ENCODE results near the gene IP6K1.

IP6K1 gene

DNA sequence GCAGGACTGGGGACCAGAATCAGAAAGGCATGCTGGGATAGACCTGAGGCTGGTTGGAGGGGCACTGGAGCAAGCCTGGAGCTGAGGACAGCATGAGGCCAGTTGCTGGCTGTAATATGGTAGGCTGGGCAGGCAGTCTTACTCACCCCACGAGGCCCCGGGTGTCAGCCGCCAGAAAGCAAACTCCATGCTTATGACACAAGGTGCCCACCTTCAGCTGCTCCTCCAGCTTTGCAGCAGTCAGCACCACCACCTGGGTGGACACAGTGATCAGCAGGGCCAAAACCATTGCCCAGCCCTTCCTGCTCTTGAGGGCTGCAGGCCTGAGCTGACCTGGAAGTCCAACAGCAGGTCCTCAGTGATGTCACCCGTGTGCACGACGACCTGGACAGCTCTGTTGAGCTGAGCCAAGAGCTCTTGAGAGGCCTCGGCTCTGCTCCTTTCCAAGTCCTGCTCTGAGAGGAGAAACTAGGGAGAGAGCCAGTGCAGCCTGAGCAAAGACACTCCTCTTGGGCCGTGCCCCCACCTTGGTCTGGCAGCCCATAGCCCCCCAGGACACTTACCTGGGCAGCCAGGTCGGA is 26.7 kb upstream of the IP6K1 start:
- no peaks in the 10 kb centered on the region for H3K9me3 ChIP-seq (ENCODE audit: severe bottlenecking)
- no peaks in the 10 kb centered on the region for H3K27me3 ChIP-seq (ENCODE audit: insufficient read depth, poor library complexity, severe bottlenecking)
- H3K27ac ChIP-seq (ENCODE audit: poor library complexity, severe bottlenecking) = no peak overlapping the region
- TF ChIP-seq, protein P1, sequence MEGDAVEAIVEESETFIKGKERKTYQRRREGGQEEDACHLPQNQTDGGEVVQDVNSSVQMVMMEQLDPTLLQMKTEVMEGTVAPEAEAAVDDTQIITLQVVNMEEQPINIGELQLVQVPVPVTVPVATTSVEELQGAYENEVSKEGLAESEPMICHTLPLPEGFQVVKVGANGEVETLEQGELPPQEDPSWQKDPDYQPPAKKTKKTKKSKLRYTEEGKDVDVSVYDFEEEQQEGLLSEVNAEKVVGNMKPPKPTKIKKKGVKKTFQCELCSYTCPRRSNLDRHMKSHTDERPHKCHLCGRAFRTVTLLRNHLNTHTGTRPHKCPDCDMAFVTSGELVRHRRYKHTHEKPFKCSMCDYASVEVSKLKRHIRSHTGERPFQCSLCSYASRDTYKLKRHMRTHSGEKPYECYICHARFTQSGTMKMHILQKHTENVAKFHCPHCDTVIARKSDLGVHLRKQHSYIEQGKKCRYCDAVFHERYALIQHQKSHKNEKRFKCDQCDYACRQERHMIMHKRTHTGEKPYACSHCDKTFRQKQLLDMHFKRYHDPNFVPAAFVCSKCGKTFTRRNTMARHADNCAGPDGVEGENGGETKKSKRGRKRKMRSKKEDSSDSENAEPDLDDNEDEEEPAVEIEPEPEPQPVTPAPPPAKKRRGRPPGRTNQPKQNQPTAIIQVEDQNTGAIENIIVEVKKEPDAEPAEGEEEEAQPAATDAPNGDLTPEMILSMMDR (IDR thresholded peaks at IDR 0.05; ENCODE audit: poor library complexity, severe bottlenecking) = no peak
- no peaks in the 10 kb centered on the region for H3K36me3 ChIP-seq (ENCODE audit: low read depth)
- DNase-seq (ENCODE audit: low spot score) (no peak), ATAC-seq (ENCODE audit: low read depth) (no peak; the same call in 2 of the 3 replicates)
- H3K4me3 ChIP-seq (ENCODE audit: severe bottlenecking) = no peak overlapping the region
- H3K4me1 ChIP-seq (ENCODE audit: insufficient read depth, poor library complexity, severe bottlenecking) = no peaks in the 10 kb centered on the region

DNA sequence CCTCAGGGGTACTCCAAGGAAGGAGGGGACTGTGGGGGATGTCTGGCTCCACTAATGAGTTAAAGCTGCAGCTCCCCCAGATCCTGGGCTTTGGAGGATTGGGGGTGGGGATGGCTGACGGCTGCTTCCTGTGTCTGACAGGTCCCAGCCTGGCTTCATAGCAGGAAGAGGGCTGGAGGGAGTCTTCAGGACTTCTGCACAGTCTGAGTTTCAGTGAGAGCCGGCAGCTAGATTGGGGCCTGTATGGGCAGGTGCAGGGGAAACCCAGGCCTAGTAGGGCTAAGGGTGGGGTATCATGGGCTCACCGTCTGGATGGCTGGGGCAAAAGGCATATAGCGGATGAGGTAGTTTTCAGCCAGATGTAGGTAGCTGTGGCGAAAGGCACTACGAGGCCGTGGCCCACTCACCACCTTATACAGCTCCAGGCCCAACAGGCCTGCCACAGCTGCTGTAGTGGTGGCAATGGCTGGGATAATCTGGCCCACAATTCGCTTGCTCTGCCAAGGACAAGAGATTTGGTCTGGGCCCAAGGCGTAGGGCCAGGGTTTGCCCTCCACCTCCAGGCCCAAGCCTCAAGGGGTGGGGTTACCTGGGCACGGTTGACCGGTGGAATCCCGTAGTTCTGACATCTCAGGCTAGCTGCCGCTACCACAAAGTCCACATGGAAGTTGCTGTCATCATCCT is 21.2 kb upstream of the IP6K1 start:
- peaks cover 10% of the 10 kb centered on the region for H3K4me1 ChIP-seq (ENCODE audit: insufficient read depth, poor library complexity, severe bottlenecking)
- H3K4me3 ChIP-seq (ENCODE audit: severe bottlenecking) = no peak overlapping the region
- H3K27me3 ChIP-seq (ENCODE audit: insufficient read depth, poor library complexity, severe bottlenecking) = no peaks in the 10 kb centered on the region
- ATAC-seq (ENCODE audit: low read depth) (no peak), DNase-seq (ENCODE audit: low spot score) (no peak)
- H3K36me3 ChIP-seq (ENCODE audit: low read depth) = no peaks in the 10 kb centered on the region
- no peaks in the 10 kb centered on the region for H3K9me3 ChIP-seq (ENCODE audit: severe bottlenecking)
- TF ChIP-seq, protein P1 (IDR thresholded peaks at IDR 0.05; ENCODE audit: poor library complexity, severe bottlenecking) = no peak
- H3K27ac ChIP-seq (ENCODE audit: poor library complexity, severe bottlenecking) = no peak overlapping the region

DNA sequence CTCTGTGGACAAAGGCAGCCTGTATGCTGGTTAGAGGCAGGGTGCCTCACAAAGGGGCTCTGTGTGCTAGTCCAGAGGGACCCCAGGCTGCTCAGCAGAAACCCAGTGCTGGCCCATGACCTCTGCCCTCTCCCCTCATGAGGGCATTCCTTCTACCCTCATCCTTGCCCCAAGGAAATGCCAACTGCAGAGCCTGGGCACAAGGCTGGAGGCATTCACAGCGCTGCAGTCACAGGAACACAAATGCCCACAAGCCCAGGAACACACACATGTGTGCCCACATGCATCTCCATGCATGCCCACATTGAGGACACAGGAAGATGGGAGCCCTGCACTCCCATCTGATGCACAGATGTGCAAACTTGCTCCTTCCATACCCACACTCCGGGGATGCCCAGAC is 20.5 kb upstream of the IP6K1 start:
- TF ChIP-seq, protein P1 (IDR thresholded peaks at IDR 0.05; ENCODE audit: poor library complexity, severe bottlenecking) = no peak
- H3K27ac ChIP-seq (ENCODE audit: poor library complexity, severe bottlenecking) = no peak overlapping the region
- H3K4me3 ChIP-seq (ENCODE audit: severe bottlenecking) = no peak overlapping the region

DNA sequence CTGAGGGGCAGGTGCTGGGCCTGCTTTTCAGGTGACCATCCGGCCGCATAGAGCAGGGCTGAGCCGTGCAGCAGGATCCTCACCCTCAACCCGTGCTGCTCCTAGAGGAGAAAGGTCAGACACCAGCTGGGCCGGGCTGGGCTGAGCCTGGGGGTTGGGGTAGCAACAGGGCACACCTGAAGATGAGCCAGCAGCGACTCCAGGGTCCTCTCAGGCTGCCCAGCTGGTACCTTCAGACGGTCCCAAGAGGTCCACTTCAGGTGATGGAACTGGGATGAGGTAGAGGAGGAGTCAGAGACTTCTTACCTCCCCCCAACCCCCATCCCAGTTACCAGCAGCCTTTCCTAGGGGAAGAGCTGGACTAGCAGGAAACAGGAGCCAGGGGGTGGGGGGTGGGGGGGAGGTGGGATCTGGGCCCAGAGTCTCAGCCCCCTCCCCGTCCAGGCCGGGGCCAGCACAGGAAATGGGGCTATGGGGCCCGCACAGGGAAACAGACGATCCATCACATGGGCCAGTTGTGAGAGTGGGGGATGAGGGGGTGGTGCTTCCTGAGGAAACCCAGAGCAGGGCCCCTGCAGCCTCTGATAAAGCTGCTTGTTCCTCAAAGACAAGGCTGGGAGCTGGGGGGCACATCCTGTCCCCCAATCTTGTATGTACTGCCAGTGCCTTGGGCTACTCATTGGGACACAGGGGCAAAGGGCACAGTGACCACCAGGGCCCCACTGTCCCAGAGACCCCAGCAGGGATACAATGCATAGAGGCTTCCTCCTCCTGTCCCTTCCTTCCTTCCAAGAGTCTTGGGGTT is 19.8 kb upstream of the IP6K1 start:
- H3K9me3 ChIP-seq (ENCODE audit: severe bottlenecking) = no peaks in the 10 kb centered on the region
- DNase-seq (ENCODE audit: low spot score) (no peak), ATAC-seq (ENCODE audit: low read depth) (no peak)
- TF ChIP-seq, protein P1 (IDR thresholded peaks at IDR 0.05; ENCODE audit: poor library complexity, severe bottlenecking) = no peak
- H3K4me3 ChIP-seq (ENCODE audit: severe bottlenecking) = no peak overlapping the region
- H3K36me3 ChIP-seq (ENCODE audit: low read depth) = no peaks in the 10 kb centered on the region
- peaks cover 10% of the 10 kb centered on the region for H3K4me1 ChIP-seq (ENCODE audit: insufficient read depth, poor library complexity, severe bottlenecking)
- H3K27ac ChIP-seq (ENCODE audit: poor library complexity, severe bottlenecking) = no peak overlapping the region
- H3K27me3 ChIP-seq (ENCODE audit: insufficient read depth, poor library complexity, severe bottlenecking) = no peaks in the 10 kb centered on the region

More for the DNA sequence above, 20.5 kb upstream of the IP6K1 start:
- H3K27me3 ChIP-seq (ENCODE audit: insufficient read depth, poor library complexity, severe bottlenecking) = no peaks in the 10 kb centered on the region
- no peaks in the 10 kb centered on the region for H3K9me3 ChIP-seq (ENCODE audit: severe bottlenecking)
- H3K4me1 ChIP-seq (ENCODE audit: insufficient read depth, poor library complexity, severe bottlenecking) = peaks cover 10% of the 10 kb centered on the region
- no peak for ATAC-seq (ENCODE audit: low read depth)
- no peaks in the 10 kb centered on the region for H3K36me3 ChIP-seq (ENCODE audit: low read depth)
- DNase-seq (ENCODE audit: low spot score) = no peak

Data from RWPE2 (cell line).